MCF 10A (cell line): Measurements from ENCODE around the gene DSC2. TPM values are rescaled to one million over a fixed set of nuclear protein-coding genes. Genes with fewer than 3 reads are reported as not detected.

Experiments
- BruUV-seq: library from RNA; stranded (reverse); fragments of 400-500 nt; replicated peaks from 2 replicates; lab custom pipeline; 2021; lab: Mats Ljungman, UMichigan
- CTCF ChIA-PET: fragments of 300-600 bp; sonication (Branson Sonifier 250); formaldehyde crosslinking; extraction: SDS; loops from one replicate; lab custom pipeline; 2021; ENCODE audit warnings: antibody characterized with exemption, inconsistent platforms; lab: Yijun Ruan, JAX
- POLR2A ChIA-PET: fragments of 300-600, 350-650 bp; sonication (Branson Sonifier 250); formaldehyde crosslinking; extraction: SDS; loops from one replicate; lab custom pipeline; 2020; ENCODE audit warnings: antibody characterized with exemption, inconsistent platforms; lab: Yijun Ruan, JAX
- DNase-seq: peaks from one replicate; pipeline ENCODE4 v3.0.0-alpha.2; 2018; ENCODE audit not compliant: unreplicated experiment
- H3K27ac Mint-ChIP-seq: one replicate; pipeline ENCODE4 v1.8.0; 2022; ENCODE audit warnings: mild to moderate bottlenecking, low read depth, mixed read lengths; ENCODE audit not compliant: unreplicated experiment
- H3K27me3 Mint-ChIP-seq: one replicate; pipeline ENCODE4 v1.8.0; 2022; ENCODE audit warnings: mixed read lengths; ENCODE audit not compliant: insufficient read depth, unreplicated experiment
- H3K36me3 Mint-ChIP-seq: one replicate; pipeline ENCODE4 v1.8.0; 2022; ENCODE audit warnings: mild to moderate bottlenecking, moderate library complexity, mixed read lengths; ENCODE audit not compliant: insufficient read depth, unreplicated experiment
- H3K4me1 Mint-ChIP-seq: one replicate; pipeline ENCODE4 v1.8.0; 2022; ENCODE audit warnings: mixed read lengths; ENCODE audit not compliant: insufficient read depth, unreplicated experiment
- H3K4me3 Mint-ChIP-seq: one replicate; pipeline ENCODE4 v1.8.0; 2022; ENCODE audit warnings: mild to moderate bottlenecking, moderate library complexity, mixed read lengths; ENCODE audit not compliant: unreplicated experiment
- H3K9me3 Mint-ChIP-seq: one replicate; pipeline ENCODE4 v1.8.0; 2022; ENCODE audit warnings: mixed read lengths; ENCODE audit not compliant: unreplicated experiment
- CTCF ChIP-seq: fragments of 200-600 bp; IDR thresholded peaks from one replicate; pipeline ENCODE4 v1.8.0; 2022; ENCODE audit warnings: antibody characterized with exemption, mild to moderate bottlenecking; ENCODE audit not compliant: unreplicated experiment
- intact Hi-C: fragments of 100-400 bp; cut with micrococcal nuclease; formaldehyde crosslinking; loops from 2 replicates; pipeline ENCODE4 v1.14.1; 2022
- total RNA-seq: library from RNA; stranded (reverse); gene quantifications from 2 replicates; pipeline ENCODE4 v1.2.3, GENCODE V29; 2022

The DSC2 gene
- total RNA-seq, 1 experiment from 2014 or later = 11.3 TPM

- Mint-ChIP-seq H3K27me3 (no peaks in the 10 kb centered on the region), H3K4me1 (no peaks in the 10 kb centered on the region), H3K9me3 (no peaks in the 10 kb centered on the region), H3K36me3 (peaks cover 16% of the 10 kb centered on the region), H3K4me3 (no peak overlapping the region), H3K27ac (no peak overlapping the region)
- no TSS peak for BruUV-seq
- DNase-seq = no peak
- ChIA-PET CTCF (interaction anchor here (1.1 kb wide), 1 partner anchor 92 kb away, joined by 4 read pairs; no protein-coding TSS in a partner anchor), POLR2A (interaction anchor here (0.6 to 1.3 kb wide), 3 partner anchors 51 to 423 kb away, joined by 3 read pairs; partner anchors contain the start of gene DSC3)
- no peak for TF ChIP-seq CTCF
- intact Hi-C loops = no loop called here
These were observed 8.9 kb downstream of the DSC2 start for GRCh38 chr18:31093294-31093693.

GRCh38 chr18:31091350-31091749 lies 10.9 kb downstream of the DSC2 start:
- H3K4me3 Mint-ChIP-seq = no peak overlapping the region
- no peak overlapping the region for H3K27ac Mint-ChIP-seq
- BruUV-seq = no TSS peak
- DNase-seq = no peak
- intact Hi-C loops = no loop called here
- no peaks in the 10 kb centered on the region for H3K9me3 Mint-ChIP-seq
- peaks cover 26% of the 10 kb centered on the region for H3K36me3 Mint-ChIP-seq
- TF ChIP-seq CTCF = no peak
- ChIA-PET CTCF (interaction anchor here (0.6 kb wide), 1 partner anchor 1225 kb away, joined by 3 read pairs; no protein-coding TSS in a partner anchor), POLR2A (no interaction called here)
- no peaks in the 10 kb centered on the region for H3K27me3 Mint-ChIP-seq
- H3K4me1 Mint-ChIP-seq = no peaks in the 10 kb centered on the region

GRCh38 chr18:31088532-31088931 lies 13.7 kb downstream of the DSC2 start:
- intact Hi-C loops = no loop called here
- Mint-ChIP-seq H3K9me3 (no peaks in the 10 kb centered on the region), H3K36me3 (peaks cover 27% of the 10 kb centered on the region), H3K27me3 (no peaks in the 10 kb centered on the region), H3K4me3 (no peak overlapping the region), H3K4me1 (no peaks in the 10 kb centered on the region), H3K27ac (no peak overlapping the region)
- no TSS peak for BruUV-seq
- TF ChIP-seq CTCF = no peak
- POLR2A ChIA-PET = interaction anchor here (1.0 to 1.1 kb wide), 2 partner anchors 12 to 14 kb away, joined by 3 read pairs; no protein-coding TSS in a partner anchor
- CTCF ChIA-PET = no interaction called here
- no peak for DNase-seq

- Mint-ChIP-seq H3K4me1 (no peaks in the 10 kb centered on the region), H3K9me3 (no peaks in the 10 kb centered on the region), H3K27me3 (no peaks in the 10 kb centered on the region), H3K4me3 (no peak overlapping the region), H3K36me3 (peaks cover 19% of the 10 kb centered on the region), H3K27ac (no peak overlapping the region)
- no TSS peak for BruUV-seq
- no peak for TF ChIP-seq CTCF
- ChIA-PET POLR2A (interaction anchor here (1.0 to 1.5 kb wide), 3 partner anchors 20 to 39 kb away, joined by 4 to 8 read pairs (median 5); partner anchors contain the start of gene DSC2), CTCF (no interaction called here)
- intact Hi-C loops = no loop called here
- DNase-seq = no peak
These were observed 22.2 kb downstream of the DSC2 start for GRCh38 chr18:31079973-31080372.
